ENCODE results near the gene PARL. TPM values are rescaled to one million over a fixed set of nuclear protein-coding genes. Genes with fewer than 3 reads are reported as not detected.

Gene PARL
- total RNA-seq, 1 donor: 25.0 TPM

DNA sequence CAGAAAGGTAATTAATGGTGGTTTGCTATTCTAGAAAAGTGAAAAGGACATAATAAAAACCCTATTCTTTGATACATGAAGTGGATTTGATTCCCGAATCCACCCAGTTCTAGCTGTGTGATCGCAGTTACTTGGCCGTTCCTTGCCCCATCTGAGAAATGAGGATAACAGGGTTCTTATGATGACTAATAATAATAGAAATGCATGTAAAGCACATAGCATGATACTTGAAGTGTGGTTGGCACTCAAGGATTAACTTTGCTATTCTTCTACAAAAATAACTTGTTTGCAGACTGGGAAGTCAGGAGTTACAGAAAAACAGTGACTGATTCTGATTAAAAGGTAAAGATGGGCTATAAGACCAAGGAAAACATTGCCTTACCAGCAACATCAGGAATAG, 26.8 kb downstream of the PARL start:
- DNase-seq (ENCODE audit: low read depth in 2 of 3, low spot score in 2 of 3): no peak

GRCh38 chr3:183854318-183855035, 30.2 kb downstream of the PARL start:
- DNase-seq (ENCODE audit: low read depth in 2 of 3, low spot score in 2 of 3): no peak

DNA sequence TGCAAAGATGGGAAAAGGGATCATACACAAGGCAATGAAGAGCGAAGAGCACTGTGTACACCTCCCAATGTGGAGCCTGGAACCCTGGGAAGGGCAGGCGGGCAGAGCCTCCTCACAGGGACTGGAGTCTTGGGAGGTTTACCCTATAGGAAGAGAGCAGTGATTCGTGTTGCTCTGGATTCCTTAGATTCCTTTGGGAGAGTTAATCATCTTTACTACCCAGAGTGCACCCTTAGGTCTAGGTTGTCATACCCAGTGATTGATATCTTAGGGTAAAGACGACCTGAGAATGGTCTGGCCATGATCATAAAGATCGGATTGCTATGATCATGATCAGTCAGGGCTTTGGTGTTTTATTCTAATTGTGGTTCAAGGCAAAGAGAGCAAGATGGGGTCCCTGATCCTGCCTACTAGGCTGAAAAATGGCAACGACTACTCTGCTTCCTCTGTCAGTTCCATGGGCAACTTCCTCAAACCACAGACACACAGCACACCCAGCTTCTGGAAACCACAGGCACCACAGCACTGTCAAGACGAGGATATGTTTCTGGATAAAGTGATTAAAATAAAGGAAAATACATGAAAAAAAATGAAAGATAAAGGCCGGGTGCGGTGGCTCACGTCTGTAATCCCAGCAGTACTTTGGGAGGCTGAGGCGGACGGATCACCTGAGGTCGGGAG, 38.9 kb downstream of the PARL start:
- DNase-seq (ENCODE audit: low read depth in 2 of 3, low spot score in 2 of 3): peak in 1 of 3 donors; percentile 30

DNA sequence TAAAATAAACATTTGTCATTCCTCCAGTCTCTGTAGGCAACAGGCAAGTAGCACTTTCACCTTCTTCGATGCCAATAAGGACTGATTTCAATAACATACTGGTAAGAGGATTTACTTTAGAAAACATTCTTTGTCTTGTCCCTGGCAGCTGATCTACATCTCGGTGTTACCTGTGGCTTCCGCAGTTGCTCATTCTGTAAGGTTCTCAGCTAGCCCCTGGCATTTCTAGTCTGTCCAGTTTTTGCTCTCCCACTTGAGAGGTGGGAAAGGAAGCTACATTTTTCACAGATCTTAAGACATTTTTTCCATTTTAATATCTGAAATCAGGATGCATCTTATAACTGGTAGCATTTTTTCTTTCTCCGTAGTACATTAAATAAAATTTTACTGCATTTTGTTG, 39.6 kb downstream of the PARL start:
- DNase-seq (ENCODE audit: low read depth in 2 of 3, low spot score in 2 of 3): no peak

DNA sequence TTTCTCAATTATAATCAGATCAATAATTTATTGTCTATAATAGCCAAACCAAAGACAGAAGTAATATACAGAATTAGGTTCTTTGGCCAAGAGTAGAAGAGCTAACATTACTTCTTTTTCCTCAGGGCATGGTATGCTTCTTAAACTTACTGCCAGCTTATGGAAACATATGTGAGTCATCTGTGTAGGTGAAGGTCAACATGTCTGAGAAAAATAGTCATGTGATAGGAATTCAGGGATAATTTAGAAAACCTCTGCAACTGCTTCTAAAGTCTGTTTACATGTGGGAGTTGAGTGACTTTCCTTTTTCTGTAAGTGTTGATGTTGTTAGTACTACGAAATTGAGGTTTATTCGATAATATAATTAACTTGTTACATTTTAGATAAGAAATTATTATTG, 40.1 kb downstream of the PARL start:
- no peak for DNase-seq (ENCODE audit: low read depth in 2 of 3, low spot score in 2 of 3)

- no peak for DNase-seq (ENCODE audit: low read depth in 2 of 3, low spot score in 2 of 3)
Measured at GRCh38 chr3:183839751-183840150, 44.9 kb downstream of the PARL start.

DNA sequence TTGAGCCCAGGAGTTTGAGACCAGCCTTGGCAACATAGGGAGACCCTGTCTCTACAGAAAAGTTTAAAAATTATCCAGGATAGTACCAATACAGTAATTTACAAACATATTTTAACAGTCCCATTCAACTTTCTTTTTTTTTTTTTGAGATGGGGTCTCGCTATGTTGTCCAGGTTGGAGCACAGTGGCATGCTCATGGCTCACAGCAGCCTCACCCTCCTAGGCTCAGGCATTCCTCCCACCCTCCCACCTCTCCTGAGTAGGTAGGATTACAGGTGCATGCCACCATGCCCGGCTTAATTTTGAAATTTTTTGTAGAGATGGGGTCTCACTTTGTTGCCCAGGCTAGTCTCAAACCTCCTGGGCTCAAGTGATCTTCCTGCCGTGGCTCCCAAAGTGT, 46.8 kb downstream of the PARL start:
- DNase-seq (ENCODE audit: low read depth in 2 of 3, low spot score in 2 of 3): no peak

GRCh38 chr3:183837390-183837789, 47.3 kb downstream of the PARL start:
- DNase-seq (ENCODE audit: low read depth in 2 of 3, low spot score in 2 of 3): no peak

GRCh38 chr3:183833516-183833915, 51.2 kb downstream of the PARL start:
- no peak for DNase-seq (ENCODE audit: low read depth in 2 of 3, low spot score in 2 of 3)

DNA sequence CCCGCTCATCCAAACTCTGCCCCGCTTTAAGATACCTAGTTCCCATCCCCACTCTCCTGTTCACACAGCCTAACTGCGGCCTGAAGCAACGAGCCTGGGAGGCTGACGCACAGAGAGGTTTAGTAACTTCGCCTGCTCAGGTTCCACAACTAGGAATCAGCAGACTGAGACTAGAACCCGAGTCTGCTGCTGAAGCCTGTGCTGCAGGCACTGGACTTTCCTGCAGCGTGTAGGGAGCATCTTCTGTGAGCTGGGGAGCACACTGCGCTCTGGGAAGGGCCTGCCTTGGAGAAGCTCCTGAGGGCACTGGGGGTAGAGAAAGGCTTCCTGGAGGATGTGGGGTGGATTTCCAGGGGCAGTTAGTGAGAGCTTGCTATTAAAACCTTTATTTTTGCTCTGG, 54.5 kb downstream of the PARL start:
- no peak for DNase-seq (ENCODE audit: low read depth in 2 of 3, low spot score in 2 of 3)

- DNase-seq (ENCODE audit: low read depth in 2 of 3, low spot score in 2 of 3): no peak
Measured at GRCh38 chr3:183829466-183829865, 55.2 kb downstream of the PARL start.

DNA sequence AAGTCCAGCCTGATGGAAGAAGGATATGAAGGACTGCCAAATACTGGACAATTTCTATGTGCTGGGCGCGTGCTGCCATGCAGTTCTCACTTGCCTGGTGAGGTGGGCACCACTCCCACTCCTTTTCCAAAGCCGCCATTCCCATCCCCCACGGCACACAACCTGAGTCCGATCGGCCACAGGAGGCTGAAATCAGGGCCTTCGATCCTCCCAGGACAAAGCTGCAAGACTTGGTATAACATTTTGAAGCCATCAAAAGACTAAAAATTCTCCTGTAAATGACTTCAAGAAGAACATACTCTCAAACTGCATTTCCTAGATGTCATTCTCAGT, 56.2 kb downstream of the PARL start:
- no peak for DNase-seq (ENCODE audit: low read depth in 2 of 3, low spot score in 2 of 3)

DNA sequence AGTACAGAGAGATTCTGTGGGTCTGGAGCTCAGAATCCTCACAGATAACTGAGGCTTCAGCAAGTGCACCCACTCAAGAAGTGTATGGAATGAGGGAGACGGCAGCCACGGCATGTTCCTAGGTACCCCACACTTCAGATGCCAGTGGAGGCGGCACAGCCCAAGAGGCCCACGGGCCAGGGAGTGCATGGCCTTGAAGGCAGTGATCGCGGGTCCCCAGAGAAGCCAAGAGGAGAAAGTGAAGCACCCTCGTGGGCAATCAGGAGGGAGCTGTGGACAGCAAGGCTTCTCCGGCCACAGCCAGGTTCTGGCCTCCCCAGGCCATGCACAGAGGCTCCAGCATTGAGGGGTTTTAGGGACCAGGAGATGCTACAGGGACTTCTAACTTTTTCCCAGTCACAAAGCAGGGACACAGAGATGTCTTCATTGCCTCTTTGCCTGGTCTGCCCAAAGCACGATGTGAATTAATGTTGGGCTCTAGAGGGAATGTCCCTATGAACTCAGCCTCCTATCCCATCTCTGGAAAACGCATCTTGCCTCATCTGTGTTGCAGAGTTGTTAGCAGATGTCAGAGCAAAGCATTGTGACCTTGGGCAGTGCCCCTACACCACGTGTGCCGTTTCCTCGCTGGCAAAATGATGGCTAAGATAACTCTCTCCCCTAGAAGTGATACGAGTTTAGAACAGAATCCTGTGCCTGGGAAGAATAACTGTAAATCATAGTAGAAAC, 56.7 kb downstream of the PARL start:
- no peak for DNase-seq (ENCODE audit: low read depth in 2 of 3, low spot score in 2 of 3)

DNA sequence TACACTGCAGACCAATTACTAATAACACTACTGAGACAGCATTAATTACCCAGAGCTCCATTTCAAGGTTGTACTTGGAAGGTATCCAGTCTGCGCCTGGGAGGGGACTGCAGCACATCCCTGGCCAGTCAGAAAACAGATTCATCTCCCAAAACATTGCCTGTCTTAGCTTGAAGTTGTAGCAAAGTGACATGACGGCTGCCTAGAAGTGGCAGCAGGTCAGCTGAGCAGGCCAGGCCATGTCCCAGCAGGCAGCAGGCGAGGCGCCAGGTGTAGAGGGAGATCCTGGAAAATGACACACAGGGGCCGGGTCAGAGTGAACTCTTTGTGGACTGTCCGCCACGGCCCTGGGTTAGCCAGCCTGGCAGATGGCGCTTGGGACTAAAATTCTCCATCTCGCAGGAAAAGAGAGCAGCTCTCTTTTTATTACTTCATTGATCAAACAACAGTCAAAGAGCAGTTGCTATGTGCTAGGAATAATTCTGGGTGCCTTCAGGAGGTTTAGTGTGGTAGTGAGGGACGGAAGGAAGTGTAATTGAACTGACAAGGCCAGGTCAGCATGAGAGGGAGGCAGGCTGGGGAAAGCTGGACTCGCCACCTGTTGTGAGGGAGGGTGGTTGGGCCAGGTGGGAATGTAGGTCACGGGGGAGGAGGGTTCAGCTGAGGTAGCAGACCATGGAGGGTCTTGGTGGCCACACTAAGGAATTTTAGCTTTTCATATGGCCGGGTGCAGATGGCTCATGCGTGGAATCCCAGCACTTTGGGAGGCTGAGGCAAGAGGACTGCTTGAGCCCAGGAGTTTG, 58.0 kb downstream of the PARL start:
- DNase-seq (ENCODE audit: low read depth in 2 of 3, low spot score in 2 of 3): no peak

DNA sequence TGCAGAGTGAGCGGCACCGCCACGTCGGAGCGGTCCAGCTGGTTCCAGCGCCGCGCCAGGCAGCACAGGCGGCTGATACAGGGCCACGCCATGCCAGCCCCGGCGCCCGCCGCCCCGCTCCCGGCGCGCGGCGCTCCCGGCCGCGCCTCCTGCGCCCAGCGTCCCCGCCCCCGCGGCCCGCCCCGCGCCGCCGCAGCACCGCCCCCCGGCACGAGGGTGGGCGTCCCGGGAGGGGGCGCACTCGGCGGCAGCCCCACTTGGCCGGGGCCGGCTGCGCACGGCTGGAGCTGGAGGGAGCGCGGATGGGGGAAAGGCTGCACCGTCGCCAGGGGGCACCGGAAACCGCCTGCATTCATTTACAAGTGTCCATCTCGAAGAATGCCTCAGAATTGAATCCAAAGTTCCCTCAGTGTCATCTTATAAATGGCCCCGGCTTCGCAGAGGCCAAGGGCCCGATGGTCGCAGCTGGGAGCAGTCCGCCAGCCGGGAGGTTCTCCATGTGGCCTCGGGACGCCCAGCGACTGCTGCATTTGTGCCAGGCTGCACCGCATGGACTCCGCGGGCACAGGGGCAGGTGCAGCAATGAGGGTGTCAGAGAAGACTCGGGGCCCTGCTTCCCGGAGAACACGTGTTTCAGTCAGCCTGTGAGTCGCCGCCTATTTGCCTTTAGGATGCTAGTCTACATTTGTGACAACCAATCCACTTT, 59.1 kb downstream of the PARL start, which contains the start of gene MAP6D1:
Gene MAP6D1 (minus strand): TSS at position 122 of the 706 bp plus-strand sequence. CDS start 30 bp downstream, at position 92.
- peak in 2 of 3 donors; percentile 64 to 74 for DNase-seq (ENCODE audit: low read depth in 2 of 3, low spot score in 2 of 3)

DNA sequence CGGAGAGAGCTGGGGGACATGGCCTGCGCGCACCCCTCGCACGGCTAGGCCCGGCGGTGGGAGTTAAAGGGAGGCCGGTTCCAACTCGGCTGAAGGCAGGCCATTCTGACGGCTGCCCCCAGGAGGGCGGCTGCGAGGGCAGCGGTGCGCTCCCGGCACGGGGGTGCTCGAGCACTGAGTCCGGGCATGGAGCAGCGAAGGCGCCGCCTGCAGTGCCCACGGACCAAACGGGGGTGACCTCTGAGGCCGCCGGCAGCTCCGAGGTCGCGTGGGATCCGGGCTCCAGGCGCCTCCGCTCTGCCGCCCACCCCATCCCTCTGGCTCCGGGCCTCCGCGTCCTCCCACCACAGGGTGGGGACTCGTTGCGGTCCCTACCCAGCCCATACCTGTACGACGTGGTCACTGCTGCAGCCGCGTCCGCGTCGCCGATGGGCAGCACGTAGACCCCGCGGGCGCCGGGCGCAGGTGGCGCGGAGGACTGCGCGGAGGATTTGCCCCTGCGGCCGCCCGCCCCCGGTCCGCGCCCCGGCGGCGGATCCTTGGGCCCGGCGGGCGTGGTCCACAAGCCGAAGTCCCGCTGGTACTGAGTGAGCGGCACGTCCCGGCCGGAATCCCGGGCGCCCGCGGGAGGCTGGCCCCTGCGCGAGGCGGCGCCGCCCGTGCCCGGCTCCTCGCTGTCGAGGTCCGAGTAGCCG, 59.8 kb downstream of the PARL start:
- peak in 1 of 3 donors; percentile 14 for DNase-seq (ENCODE audit: low read depth in 2 of 3, low spot score in 2 of 3)

DNA sequence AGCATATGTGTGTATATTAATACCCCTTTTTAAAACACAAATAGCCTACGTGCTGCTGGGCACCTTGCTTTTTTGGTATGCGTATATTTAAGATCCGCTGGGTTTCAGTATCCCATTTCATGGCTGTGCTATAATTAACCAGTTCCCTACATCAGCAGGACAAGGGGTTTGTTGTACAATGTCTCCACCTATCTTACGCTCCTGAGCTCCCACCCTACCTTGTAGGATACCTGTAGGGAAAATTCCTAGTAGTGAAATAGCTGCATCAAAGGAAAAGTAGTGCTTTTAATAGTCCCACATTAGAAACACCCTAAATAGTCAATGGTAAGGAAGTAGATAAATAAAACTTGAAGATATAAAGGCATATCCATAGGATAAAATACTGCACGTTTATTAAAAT, 60.7 kb downstream of the PARL start:
- DNase-seq (ENCODE audit: low read depth in 2 of 3, low spot score in 2 of 3): no peak

DNA sequence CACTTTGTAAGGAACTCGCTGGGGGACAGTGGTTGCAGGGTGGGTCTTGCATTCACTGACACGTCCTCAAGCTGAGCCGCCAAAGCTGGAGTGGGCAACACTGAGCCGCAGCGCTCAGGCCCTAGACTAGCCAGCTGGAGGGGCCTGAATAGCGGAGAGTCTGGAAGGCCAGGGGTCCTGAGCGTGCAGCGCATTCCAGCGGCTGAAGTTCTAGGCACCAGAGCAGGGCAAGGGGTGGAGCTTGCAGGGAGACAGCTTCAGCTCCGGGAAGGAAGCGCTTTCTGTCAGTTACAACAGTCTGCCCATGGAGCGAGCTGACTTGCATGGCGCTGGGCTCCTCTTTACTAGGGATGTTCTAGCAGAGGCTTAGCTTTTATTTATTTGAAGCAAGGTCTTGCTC, 62.0 kb downstream of the PARL start:
- DNase-seq (ENCODE audit: low read depth in 2 of 3, low spot score in 2 of 3): no peak

DNA sequence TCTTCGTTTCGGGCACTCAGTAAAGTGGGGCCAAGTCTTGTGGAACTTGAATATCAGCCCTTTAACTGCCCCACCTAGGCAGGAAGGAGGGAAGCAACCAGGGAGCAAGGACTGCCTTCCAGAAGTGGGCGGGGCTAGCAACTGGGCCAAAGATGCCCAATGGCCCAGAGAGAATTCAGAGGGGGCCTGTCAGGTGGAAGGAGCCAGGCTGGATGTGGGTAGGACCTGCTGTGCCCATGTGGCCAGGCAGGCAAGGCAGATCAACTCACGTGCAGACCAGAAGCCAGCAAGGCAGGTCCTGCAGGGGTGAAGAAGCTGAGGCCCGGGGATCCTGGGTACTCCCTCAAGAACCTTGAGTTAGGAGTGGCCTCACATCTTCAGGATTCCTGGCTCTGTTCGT, 64.8 kb downstream of the PARL start:
- no peak for DNase-seq (ENCODE audit: low read depth in 2 of 3, low spot score in 2 of 3)

Measured in hematopoietic multipotent progenitor cell (in vitro differentiated cells).